Activated naive CD4-positive, alpha-beta T cell treated with anti-CD3 and anti-CD28 coated beads, Interleukin-2, amount 10 ng/mL, durations not matched to agents 7 days and 5 days (primary cell): ENCODE results near the gene ZNF280B.
"Not testable (repeated sequence)": the region's sequence is repeated elsewhere in the genome, so short reads cannot be mapped to it uniquely, and the experiment has no call there.

Experiments
- CTCF ChIA-PET: fragments of 350-600 bp; sonication (Branson Sonifier 250); formaldehyde crosslinking; loops from one replicate; lab custom pipeline; 2021; ENCODE audit warnings: antibody characterized with exemption; lab: Charles Lee
- DNase-seq: peaks from one replicate; pipeline ENCODE4 v3.0.0-alpha.2; 2020
- H3K27ac Mint-ChIP-seq: one replicate; pipeline ENCODE4 v1.8.0; 2021; ENCODE audit warnings: mild to moderate bottlenecking, moderate library complexity, mixed read lengths
- H3K27me3 Mint-ChIP-seq: one replicate; pipeline ENCODE4 v1.8.0; 2021; ENCODE audit warnings: mild to moderate bottlenecking, mixed read lengths
- H3K36me3 Mint-ChIP-seq: one replicate; pipeline ENCODE4 v1.8.0; 2021; ENCODE audit warnings: mixed read lengths
- H3K4me1 Mint-ChIP-seq: one replicate; pipeline ENCODE4 v1.8.0; 2021; ENCODE audit warnings: mixed read lengths
- H3K4me3 Mint-ChIP-seq: one replicate; pipeline ENCODE4 v1.8.0; 2021; ENCODE audit warnings: mild to moderate bottlenecking, moderate library complexity, mixed read lengths
- H3K9me3 Mint-ChIP-seq: one replicate; pipeline ENCODE4 v1.8.0; 2021; ENCODE audit warnings: mixed read lengths

ZNF280B gene

DNA sequence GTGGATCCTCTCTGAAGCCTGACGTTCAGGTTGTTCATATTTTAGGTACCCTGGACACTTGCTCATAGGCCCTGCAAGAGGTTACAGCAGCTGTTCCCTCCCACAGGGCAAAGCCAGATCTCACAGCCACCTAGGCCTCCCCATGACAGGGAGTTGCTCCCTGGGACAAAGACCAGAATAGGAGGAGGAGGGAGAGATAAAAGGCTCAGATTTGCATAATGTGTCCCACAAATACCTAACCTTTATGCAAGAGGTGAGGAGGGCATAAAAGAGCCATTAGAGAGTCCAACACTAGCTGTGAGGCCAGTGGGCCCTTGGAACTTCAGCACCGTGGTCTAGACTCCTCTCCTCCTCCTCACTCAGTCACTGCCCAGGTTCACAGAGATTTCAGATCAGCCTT lies 33.8 kb downstream of the ZNF280B start:
- no peak for DNase-seq
- CTCF ChIA-PET = interaction anchor here (0.6 kb wide), 1 partner anchor 840 kb away, joined by 3 read pairs; no protein-coding TSS in a partner anchor
- peaks cover 2% of the 10 kb centered on the region for H3K9me3 Mint-ChIP-seq
- H3K4me1 Mint-ChIP-seq = no peaks in the 10 kb centered on the region
- H3K4me3 Mint-ChIP-seq = no peak overlapping the region
- H3K27ac Mint-ChIP-seq = no peak overlapping the region
- H3K27me3 Mint-ChIP-seq = peaks cover 8% of the 10 kb centered on the region
- H3K36me3 Mint-ChIP-seq = no peaks in the 10 kb centered on the region

- H3K9me3 Mint-ChIP-seq, CTCF ChIA-PET, DNase-seq, H3K27ac Mint-ChIP-seq, H3K4me1 Mint-ChIP-seq, H3K4me3 Mint-ChIP-seq, H3K36me3 Mint-ChIP-seq: not testable (repeated sequence)
- peaks cover 15% of the 10 kb centered on the region for H3K27me3 Mint-ChIP-seq
Measured at GRCh38 chr22:22471104-22471503, 37.4 kb downstream of the ZNF280B start.

- Mint-ChIP-seq H3K27me3 (peaks cover 25% of the 10 kb centered on the region), H3K4me1 (no peaks in the 10 kb centered on the region), H3K9me3 (peaks cover 9% of the 10 kb centered on the region), H3K27ac (no peak overlapping the region), H3K4me3 (no peak overlapping the region), H3K36me3 (no peaks in the 10 kb centered on the region)
- DNase-seq = no peak
- CTCF ChIA-PET = interaction anchor here (1.2 kb wide), 1 partner anchor 13 kb away, joined by 3 read pairs; no protein-coding TSS in a partner anchor
Measured at GRCh38 chr22:22469527-22469926, 39.0 kb downstream of the ZNF280B start.

DNA sequence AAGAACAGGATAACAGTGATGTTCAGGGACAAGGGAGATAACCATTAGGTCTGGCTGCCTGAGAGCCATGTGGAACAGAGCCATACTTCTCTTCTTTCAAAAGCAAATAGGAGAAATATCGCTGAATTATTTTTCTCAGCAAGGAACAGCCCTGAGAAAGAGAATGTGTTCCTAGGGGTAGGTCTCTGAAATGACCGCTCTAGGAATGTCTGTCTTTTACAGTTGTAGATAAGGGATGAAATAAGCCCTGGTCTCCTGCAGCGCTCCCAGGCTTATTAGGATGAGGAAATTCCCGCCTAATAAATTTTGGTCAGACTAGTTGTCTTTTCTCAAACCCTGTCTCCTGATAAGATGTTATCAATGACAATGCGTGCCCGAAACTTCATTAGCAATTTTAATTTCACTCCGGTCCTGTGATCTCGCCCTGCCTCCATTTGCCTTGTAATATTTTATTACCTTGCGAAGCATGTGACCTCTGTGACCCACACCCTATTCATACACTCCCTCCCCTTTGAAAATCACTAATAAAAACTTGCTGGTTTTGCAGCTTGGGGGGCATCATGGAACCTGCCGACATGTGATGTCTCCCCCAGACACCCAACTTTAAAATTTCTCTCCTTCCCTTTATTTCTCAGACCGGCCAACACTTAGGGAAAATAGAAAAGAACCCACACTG lies 39.6 kb downstream of the ZNF280B start:
- CTCF ChIA-PET = interaction anchor here (1.2 kb wide), 1 partner anchor 13 kb away, joined by 3 read pairs; no protein-coding TSS in a partner anchor
- H3K4me3 Mint-ChIP-seq, H3K27ac Mint-ChIP-seq, DNase-seq, H3K9me3 Mint-ChIP-seq, H3K4me1 Mint-ChIP-seq, H3K36me3 Mint-ChIP-seq: not testable (repeated sequence)
- peaks cover 30% of the 10 kb centered on the region for H3K27me3 Mint-ChIP-seq

- Mint-ChIP-seq H3K4me3 (no peak overlapping the region), H3K36me3 (no peaks in the 10 kb centered on the region), H3K4me1 (no peaks in the 10 kb centered on the region), H3K27me3 (peaks cover 32% of the 10 kb centered on the region), H3K27ac (no peak overlapping the region), H3K9me3 (peaks cover 9% of the 10 kb centered on the region)
- DNase-seq = no peak
- CTCF ChIA-PET = no interaction called here
Measured at GRCh38 chr22:22467112-22467511, 41.4 kb downstream of the ZNF280B start.

- H3K4me1 Mint-ChIP-seq = no peaks in the 10 kb centered on the region
- no peaks in the 10 kb centered on the region for H3K36me3 Mint-ChIP-seq
- peaks cover 9% of the 10 kb centered on the region for H3K9me3 Mint-ChIP-seq
- CTCF ChIA-PET = interaction anchor here (0.8 to 1.4 kb wide), 4 partner anchors 35 to 304 kb away, joined by 3 to 4 read pairs (median 4); no protein-coding TSS in a partner anchor
- peaks cover 34% of the 10 kb centered on the region for H3K27me3 Mint-ChIP-seq
- H3K27ac Mint-ChIP-seq = no peak overlapping the region
- no peak overlapping the region for H3K4me3 Mint-ChIP-seq
- no peak for DNase-seq
Measured at GRCh38 chr22:22465782-22466181, 42.8 kb downstream of the ZNF280B start.

DNA sequence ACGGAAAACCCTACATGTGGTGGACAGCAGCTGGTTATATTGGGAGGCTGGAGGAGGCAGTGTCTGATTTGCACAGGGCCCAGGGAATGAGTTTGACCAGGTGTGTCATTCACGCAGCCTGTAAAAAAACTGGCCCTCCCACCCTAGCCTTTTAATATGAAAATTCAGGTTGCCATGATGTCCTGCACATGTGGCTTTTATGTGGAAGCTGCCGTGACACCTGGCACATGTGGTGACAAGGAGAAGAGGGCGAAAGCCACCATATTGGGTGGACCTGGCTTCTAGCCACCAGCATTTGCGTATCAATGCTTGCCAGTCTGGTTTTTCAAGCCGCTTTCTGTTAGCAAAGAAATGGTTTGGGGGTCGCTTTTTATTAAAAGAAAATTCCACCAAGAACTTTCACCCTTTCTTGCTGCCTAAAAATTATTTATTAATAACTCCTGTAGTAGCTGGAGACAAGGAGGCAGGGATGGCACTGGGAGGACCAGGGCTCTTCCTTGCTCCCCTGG lies 43.4 kb downstream of the ZNF280B start:
- CTCF ChIA-PET = interaction anchor here (1.2 to 2.4 kb wide), 3 partner anchors 35 to 304 kb away, joined by 3 to 8 read pairs (median 4); no protein-coding TSS in a partner anchor
- Mint-ChIP-seq H3K9me3 (peaks cover 9% of the 10 kb centered on the region), H3K27ac (no peak overlapping the region), H3K36me3 (no peaks in the 10 kb centered on the region), H3K4me3 (no peak overlapping the region), H3K27me3 (peaks cover 30% of the 10 kb centered on the region), H3K4me1 (no peaks in the 10 kb centered on the region)
- no peak for DNase-seq

GRCh38 chr22:22464541-22465054 lies 43.9 kb downstream of the ZNF280B start:
- CTCF ChIA-PET = interaction anchor here (0.6 to 2.7 kb wide), 11 partner anchors 8 to 245 kb away, joined by 3 to 15 read pairs (median 4); no protein-coding TSS in a partner anchor
- DNase-seq = no peak
- H3K27ac Mint-ChIP-seq = no peak overlapping the region
- no peak overlapping the region for H3K4me3 Mint-ChIP-seq
- H3K27me3 Mint-ChIP-seq = peaks cover 30% of the 10 kb centered on the region
- H3K36me3 Mint-ChIP-seq = no peaks in the 10 kb centered on the region
- H3K9me3 Mint-ChIP-seq = peaks cover 9% of the 10 kb centered on the region
- H3K4me1 Mint-ChIP-seq = no peaks in the 10 kb centered on the region

GRCh38 chr22:22463855-22464540 lies 44.5 kb downstream of the ZNF280B start:
- Mint-ChIP-seq H3K4me1 (no peaks in the 10 kb centered on the region), H3K9me3 (peaks cover 11% of the 10 kb centered on the region), H3K36me3 (no peaks in the 10 kb centered on the region), H3K4me3 (no peak overlapping the region), H3K27ac (no peak overlapping the region), H3K27me3 (peaks cover 30% of the 10 kb centered on the region)
- CTCF ChIA-PET = interaction anchor here (0.6 to 2.7 kb wide), 12 partner anchors 9 to 245 kb away, joined by 3 to 15 read pairs (median 4); no protein-coding TSS in a partner anchor
- peak; percentile 71 for DNase-seq

- H3K27me3 Mint-ChIP-seq = peaks cover 27% of the 10 kb centered on the region
- no peak overlapping the region for H3K27ac Mint-ChIP-seq
- no peak for DNase-seq
- H3K36me3 Mint-ChIP-seq = no peaks in the 10 kb centered on the region
- CTCF ChIA-PET = interaction anchor here (0.6 to 2.7 kb wide), 11 partner anchors 10 to 349 kb away, joined by 3 to 15 read pairs (median 4); no protein-coding TSS in a partner anchor
- H3K9me3 Mint-ChIP-seq = peaks cover 20% of the 10 kb centered on the region
- no peaks in the 10 kb centered on the region for H3K4me1 Mint-ChIP-seq
- no peak overlapping the region for H3K4me3 Mint-ChIP-seq
Measured at GRCh38 chr22:22462813-22463567, 45.6 kb downstream of the ZNF280B start.

DNA sequence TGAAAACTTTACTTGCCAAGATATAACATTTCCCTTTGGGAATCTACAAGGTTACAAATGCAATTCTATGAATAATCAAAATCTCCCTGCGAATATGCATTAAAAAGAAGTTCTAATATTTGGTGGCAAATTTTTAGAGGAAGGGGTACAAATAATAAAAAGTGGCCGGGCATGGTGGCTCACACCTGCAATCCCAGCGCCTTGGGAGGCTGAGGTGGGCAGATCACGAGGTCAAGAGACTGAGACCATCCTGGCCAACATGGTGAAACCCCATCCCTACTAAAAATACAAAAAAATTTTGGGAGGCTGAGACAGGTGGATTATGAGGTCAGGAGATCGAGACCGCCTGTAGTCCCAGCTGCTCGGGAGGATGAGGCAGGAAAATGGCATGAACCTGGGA lies 47.0 kb downstream of the ZNF280B start:
- H3K36me3 Mint-ChIP-seq = no peaks in the 10 kb centered on the region
- H3K4me3 Mint-ChIP-seq = no peak overlapping the region
- H3K9me3 Mint-ChIP-seq = peaks cover 25% of the 10 kb centered on the region
- no peak for DNase-seq
- CTCF ChIA-PET = interaction anchor here (1.0 to 1.5 kb wide), 2 partner anchors 115 to 243 kb away, joined by 3 to 6 read pairs; no protein-coding TSS in a partner anchor
- no peaks in the 10 kb centered on the region for H3K4me1 Mint-ChIP-seq
- peaks cover 31% of the 10 kb centered on the region for H3K27me3 Mint-ChIP-seq
- H3K27ac Mint-ChIP-seq = no peak overlapping the region

GRCh38 chr22:22461111-22461510 lies 47.4 kb downstream of the ZNF280B start:
- CTCF ChIA-PET = interaction anchor here (1.5 kb wide), 1 partner anchor 116 kb away, joined by 6 read pairs; no protein-coding TSS in a partner anchor
- H3K9me3 Mint-ChIP-seq = peaks cover 25% of the 10 kb centered on the region
- peaks cover 31% of the 10 kb centered on the region for H3K27me3 Mint-ChIP-seq
- H3K36me3 Mint-ChIP-seq = no peaks in the 10 kb centered on the region
- H3K4me3 Mint-ChIP-seq = no peak overlapping the region
- H3K27ac Mint-ChIP-seq = no peak overlapping the region
- no peak for DNase-seq
- H3K4me1 Mint-ChIP-seq = no peaks in the 10 kb centered on the region

GRCh38 chr22:22460635-22461034 lies 47.9 kb downstream of the ZNF280B start:
- H3K4me3 Mint-ChIP-seq = no peak overlapping the region
- H3K4me1 Mint-ChIP-seq = no peaks in the 10 kb centered on the region
- no peak for DNase-seq
- no peak overlapping the region for H3K27ac Mint-ChIP-seq
- no peaks in the 10 kb centered on the region for H3K36me3 Mint-ChIP-seq
- H3K27me3 Mint-ChIP-seq = peaks cover 31% of the 10 kb centered on the region
- peaks cover 25% of the 10 kb centered on the region for H3K9me3 Mint-ChIP-seq
- CTCF ChIA-PET = interaction anchor here (0.8 kb wide), 1 partner anchor 126 kb away, joined by 3 read pairs; no protein-coding TSS in a partner anchor
